Panc1 (cell line): ENCODE data around the gene ATAD5.

Experiments
- POLR2AphosphoS5 ChIP-seq: IDR thresholded peaks from 2 replicates; pipeline ENCODE4 v1.6.1; 2012; ENCODE audit warnings: mild to moderate bottlenecking, low read depth, low read length, moderate library complexity
- REST ChIP-seq, 2 experiments: IDR thresholded peaks; 2 replicates each; pipeline ENCODE4 v1.6.1; 2011 to 2012; ENCODE audit warnings: low read depth in 2 of 2, control low read depth in 1 of 2, low read length in 1 of 2, mild to moderate bottlenecking in 1 of 2, moderate library complexity in 1 of 2; ENCODE audit not compliant: insufficient read depth in 1 of 2
- SIN3A ChIP-seq: IDR thresholded peaks from 2 replicates; pipeline ENCODE4 v1.6.1; 2012; ENCODE audit warnings: low read depth, mild to moderate bottlenecking, low read length, moderate library complexity, borderline replicate concordance; ENCODE audit not compliant: insufficient read depth
- TCF7L2 ChIP-seq: IDR thresholded peaks from 2 replicates; pipeline ENCODE4 v1.6.1; 2011; ENCODE audit warnings: mild to moderate bottlenecking, low read depth, low read length, inconsistent platforms
- TF ChIP-seq, protein P1 (sequence below): fragments of 450-650 bp; IDR thresholded peaks from 2 replicates; pipeline ENCODE4 v1.5.1; 2017; ENCODE audit warnings: mild to moderate bottlenecking

- TF ChIP-seq, protein P1, sequence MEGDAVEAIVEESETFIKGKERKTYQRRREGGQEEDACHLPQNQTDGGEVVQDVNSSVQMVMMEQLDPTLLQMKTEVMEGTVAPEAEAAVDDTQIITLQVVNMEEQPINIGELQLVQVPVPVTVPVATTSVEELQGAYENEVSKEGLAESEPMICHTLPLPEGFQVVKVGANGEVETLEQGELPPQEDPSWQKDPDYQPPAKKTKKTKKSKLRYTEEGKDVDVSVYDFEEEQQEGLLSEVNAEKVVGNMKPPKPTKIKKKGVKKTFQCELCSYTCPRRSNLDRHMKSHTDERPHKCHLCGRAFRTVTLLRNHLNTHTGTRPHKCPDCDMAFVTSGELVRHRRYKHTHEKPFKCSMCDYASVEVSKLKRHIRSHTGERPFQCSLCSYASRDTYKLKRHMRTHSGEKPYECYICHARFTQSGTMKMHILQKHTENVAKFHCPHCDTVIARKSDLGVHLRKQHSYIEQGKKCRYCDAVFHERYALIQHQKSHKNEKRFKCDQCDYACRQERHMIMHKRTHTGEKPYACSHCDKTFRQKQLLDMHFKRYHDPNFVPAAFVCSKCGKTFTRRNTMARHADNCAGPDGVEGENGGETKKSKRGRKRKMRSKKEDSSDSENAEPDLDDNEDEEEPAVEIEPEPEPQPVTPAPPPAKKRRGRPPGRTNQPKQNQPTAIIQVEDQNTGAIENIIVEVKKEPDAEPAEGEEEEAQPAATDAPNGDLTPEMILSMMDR = no peak
- no peak for TF ChIP-seq POLR2AphosphoS5
- no peak for TF ChIP-seq SIN3A
- TF ChIP-seq TCF7L2 = no peak
- TF ChIP-seq REST (IDR thresholded peaks at IDR 0.05; ENCODE audit: insufficient read depth in 1 of 2, low read depth in 2 of 2, low read length in 1 of 2) = no peak
Observed at GRCh38 chr17:30933966-30934365, 102.2 kb downstream of the ATAD5 start.
